ENCODE measurements around the gene SRBD1. TPM values are rescaled to one million over a fixed set of nuclear protein-coding genes. Genes with fewer than 3 reads are reported as not detected.

The SRBD1 gene
- total and polyA plus RNA-seq, 2 experiments from 2014 or later = 8.1 to 19.2 TPM

DNA sequence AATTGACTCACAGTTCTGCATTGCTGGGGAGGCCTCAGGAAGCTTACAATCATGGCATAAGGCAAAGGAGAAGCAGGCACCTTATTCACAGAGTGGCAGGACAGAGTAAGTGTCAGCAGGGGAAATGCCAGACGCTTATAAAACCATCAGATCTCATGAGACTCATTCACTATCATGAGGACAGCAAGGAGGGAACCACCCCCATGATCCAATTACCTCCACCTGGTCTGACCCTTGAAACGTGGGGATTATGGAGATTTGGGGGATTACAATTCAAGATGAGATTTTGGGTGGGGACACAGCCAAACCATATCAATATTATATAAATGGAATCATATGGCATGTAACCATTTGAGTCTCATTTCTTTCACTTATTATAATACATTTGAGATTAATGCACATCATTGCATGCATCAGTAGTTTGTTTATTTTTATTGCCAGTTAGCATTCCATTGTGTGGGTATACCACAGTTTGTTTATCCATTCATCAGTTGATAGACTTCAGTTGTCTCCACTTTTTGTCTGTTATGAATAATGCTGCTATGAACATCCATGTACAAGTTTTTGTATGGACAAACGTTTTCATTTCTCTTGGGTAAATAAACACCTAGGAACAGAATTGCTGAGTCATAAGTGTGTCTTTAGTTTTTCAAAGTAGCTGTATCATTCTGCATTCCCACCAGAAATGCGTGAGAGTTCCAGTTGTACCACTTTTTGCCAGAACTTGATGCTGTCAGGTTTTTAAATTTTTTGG is 5.8 kb upstream of the SRBD1 start:
- Histone ChIP-seq H4K20me1 (ENCODE audit: insufficient read depth) (no peaks in the 10 kb centered on the region), H3K9me3 (ENCODE audit: low read depth) (no peaks in the 10 kb centered on the region), H3F3A (ENCODE audit: insufficient read depth) (0 out of 2 replicates have a peak, but pooled peaks cover 10% of the 10 kb centered on the region), H3K27ac (peak overlapping the region; percentile 11; the same call in 1 of the 2 replicates), H3K9me2 (ENCODE audit: insufficient read depth) (no peaks in the 10 kb centered on the region), H3K4me2 (ENCODE audit: unreplicated experiment) (peak overlapping the region; percentile 2), H3K9ac (no peak overlapping the region), H3K27me3 (replicated peaks; ENCODE audit: insufficient read depth) (no peaks in the 10 kb centered on the region), H3K79me2 (ENCODE audit: insufficient read depth) (no peaks in the 10 kb centered on the region), H3K36me3 (ENCODE audit: low read depth) (no peaks in the 10 kb centered on the region), H3K4me3 (no peak overlapping the region), H3K4me1 (ENCODE audit: insufficient read depth) (peaks cover 13% of the 10 kb centered on the region), H2AFZ (no peak overlapping the region)
- TF ChIP-seq EZH2phosphoT487 (IDR thresholded peaks at IDR 0.05; ENCODE audit: insufficient read depth, low read depth) = no peak
- no peak for TF ChIP-seq EZH2 (IDR thresholded peaks at IDR 0.05; ENCODE audit: insufficient read depth, poor library complexity, severe bottlenecking)
- DNase-seq = peak; percentile 73
- in situ Hi-C loops (cut with MboI) = no loop called here
- whole genome bisulfite sequencing, 2 experiments (ENCODE audit: low coverage in 1 of 2, low lambda C conversion rate in 2 of 2, missing lambda C conversion rate in 2 of 2) = 35 to 49% methylated on average over 4 of the region's 4 CpGs

DNA sequence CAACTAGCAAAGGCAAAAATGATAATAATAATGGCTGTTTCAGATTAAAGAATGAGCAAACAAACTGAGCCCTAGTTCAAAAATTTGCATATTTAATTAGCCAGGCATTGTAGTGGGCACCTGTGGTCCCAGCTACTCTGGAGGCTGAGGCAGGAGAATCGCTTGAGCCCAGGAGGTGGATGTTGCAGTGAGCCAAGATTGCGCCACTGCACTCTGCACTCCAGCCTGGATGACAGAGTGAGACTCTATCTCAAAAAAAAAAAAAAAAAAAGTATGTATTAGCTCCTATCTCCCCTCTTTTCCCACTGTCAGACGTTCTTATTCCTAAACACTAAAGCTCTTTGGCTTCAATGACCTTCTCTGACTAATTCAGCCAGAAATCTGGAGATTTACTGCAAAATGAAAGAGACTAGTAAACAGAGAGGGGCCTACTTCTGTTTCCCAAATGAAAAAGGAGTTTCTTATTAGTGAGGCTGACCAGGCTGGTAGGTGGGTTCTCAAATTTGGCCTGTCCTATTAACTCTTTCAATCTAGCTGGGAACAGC is 3.9 kb upstream of the SRBD1 start:
- no peaks in the 10 kb centered on the region for H4K20me1 ChIP-seq (ENCODE audit: insufficient read depth)
- TF ChIP-seq EZH2phosphoT487 (IDR thresholded peaks at IDR 0.05; ENCODE audit: insufficient read depth, low read depth) (no peak), EZH2 (IDR thresholded peaks at IDR 0.05; ENCODE audit: insufficient read depth, poor library complexity, severe bottlenecking) (no peak)
- H3K36me3 ChIP-seq (ENCODE audit: low read depth) = no peaks in the 10 kb centered on the region
- 33 to 42% methylated on average over 3 of the region's 3 CpGs for WGBS, 2 experiments (ENCODE audit: low coverage in 1 of 2, low lambda C conversion rate in 2 of 2, missing lambda C conversion rate in 2 of 2)
- no peaks in the 10 kb centered on the region for H3K9me2 ChIP-seq (ENCODE audit: insufficient read depth)
- H3K4me2 ChIP-seq (ENCODE audit: unreplicated experiment) = no peak overlapping the region
- H3K9ac ChIP-seq = no peak overlapping the region
- no peaks in the 10 kb centered on the region for H3K27me3 ChIP-seq (replicated peaks; ENCODE audit: insufficient read depth)
- no peak for DNase-seq
- 0 out of 2 replicates have a peak, but pooled peaks cover 10% of the 10 kb centered on the region for H3F3A ChIP-seq (ENCODE audit: insufficient read depth)
- H3K4me1 ChIP-seq (ENCODE audit: insufficient read depth) = peaks cover 12% of the 10 kb centered on the region
- no peak overlapping the region for H2AFZ ChIP-seq
- no peak overlapping the region for H3K4me3 ChIP-seq
- no peak overlapping the region for H3K27ac ChIP-seq
- H3K9me3 ChIP-seq (ENCODE audit: low read depth) = no peaks in the 10 kb centered on the region
- peaks cover 6% of the 10 kb centered on the region for H3K79me2 ChIP-seq (ENCODE audit: insufficient read depth)
- in situ Hi-C loops (cut with MboI) = no loop called here

GRCh38 chr2:45614330-45614729 is 3.3 kb upstream of the SRBD1 start:
- WGBS, 2 experiments (ENCODE audit: low coverage in 1 of 2, low lambda C conversion rate in 2 of 2, missing lambda C conversion rate in 2 of 2) = 47 to 63% methylated on average over 1 of the region's 1 CpG

GRCh38 chr2:45612731-45613130 is 1.7 kb upstream of the SRBD1 start:
- H3K9me2 ChIP-seq (ENCODE audit: insufficient read depth) = no peaks in the 10 kb centered on the region
- TF ChIP-seq EZH2phosphoT487 (IDR thresholded peaks at IDR 0.05; ENCODE audit: insufficient read depth, low read depth) (no peak), EZH2 (IDR thresholded peaks at IDR 0.05; ENCODE audit: insufficient read depth, poor library complexity, severe bottlenecking) (no peak)
- peak; percentile 50 for DNase-seq
- H3K36me3 ChIP-seq (ENCODE audit: low read depth) = no peaks in the 10 kb centered on the region
- H3F3A ChIP-seq (ENCODE audit: insufficient read depth) = 0 out of 2 replicates have a peak, but pooled peaks cover 10% of the 10 kb centered on the region
- H3K27ac ChIP-seq = no peak overlapping the region
- 10 to 13% methylated on average over 2 of the region's 2 CpGs for WGBS, 2 experiments (ENCODE audit: low coverage in 1 of 2, low lambda C conversion rate in 2 of 2, missing lambda C conversion rate in 2 of 2)
- H3K9me3 ChIP-seq (ENCODE audit: low read depth) = no peaks in the 10 kb centered on the region
- no peak overlapping the region for H3K4me3 ChIP-seq
- H3K9ac ChIP-seq = no peak overlapping the region
- no peak overlapping the region for H3K4me2 ChIP-seq (ENCODE audit: unreplicated experiment)
- no peak overlapping the region for H2AFZ ChIP-seq
- in situ Hi-C loops (cut with MboI) = no loop called here
- H3K4me1 ChIP-seq (ENCODE audit: insufficient read depth) = peaks cover 15% of the 10 kb centered on the region
- no peaks in the 10 kb centered on the region for H3K27me3 ChIP-seq (replicated peaks; ENCODE audit: insufficient read depth)
- no peaks in the 10 kb centered on the region for H4K20me1 ChIP-seq (ENCODE audit: insufficient read depth)
- peaks cover 28% of the 10 kb centered on the region for H3K79me2 ChIP-seq (ENCODE audit: insufficient read depth)

More at GRCh38 chr2:45614330-45614729, 3.3 kb upstream of the SRBD1 start:
- no peak for TF ChIP-seq EZH2 (IDR thresholded peaks at IDR 0.05; ENCODE audit: insufficient read depth, poor library complexity, severe bottlenecking)
- no peak for TF ChIP-seq EZH2phosphoT487 (IDR thresholded peaks at IDR 0.05; ENCODE audit: insufficient read depth, low read depth)
- DNase-seq = no peak
- no peaks in the 10 kb centered on the region for H3K9me2 ChIP-seq (ENCODE audit: insufficient read depth)
- 0 out of 2 replicates have a peak, but pooled peaks cover 10% of the 10 kb centered on the region for H3F3A ChIP-seq (ENCODE audit: insufficient read depth)
- no peak overlapping the region for H3K9ac ChIP-seq
- peaks cover 15% of the 10 kb centered on the region for H3K4me1 ChIP-seq (ENCODE audit: insufficient read depth)
- H3K27me3 ChIP-seq (replicated peaks; ENCODE audit: insufficient read depth) = no peaks in the 10 kb centered on the region
- no peaks in the 10 kb centered on the region for H4K20me1 ChIP-seq (ENCODE audit: insufficient read depth)
- peaks cover 12% of the 10 kb centered on the region for H3K79me2 ChIP-seq (ENCODE audit: insufficient read depth)
- H3K36me3 ChIP-seq (ENCODE audit: low read depth) = no peaks in the 10 kb centered on the region
- no peak overlapping the region for H3K4me3 ChIP-seq
- H3K4me2 ChIP-seq (ENCODE audit: unreplicated experiment) = no peak overlapping the region
- no peaks in the 10 kb centered on the region for H3K9me3 ChIP-seq (ENCODE audit: low read depth)
- no peak overlapping the region for H3K27ac ChIP-seq
- in situ Hi-C loops (cut with MboI) = no loop called here
- no peak overlapping the region for H2AFZ ChIP-seq
